Activated CD8-positive, alpha-beta T cell treated with anti-CD3 and anti-CD28 coated beads for 36 hours (primary cell): Measurements from ENCODE around the gene ANKH. TPM values are rescaled to one million over a fixed set of nuclear protein-coding genes. Genes with fewer than 3 reads are reported as not detected.

ENCODE experiments used
- ATAC-seq: fragments of 200-7000 bp; cut with Tn5 transposase; one replicate; pipeline ENCODE4 v1.10.0; 2021; ENCODE audit warnings: mild to moderate bottlenecking, moderate library complexity
- CTCF ChIA-PET: fragments of 350-600 bp; sonication (Branson Sonifier 250); formaldehyde crosslinking; loops from one replicate; lab custom pipeline; 2021; ENCODE audit warnings: antibody characterized with exemption; lab: Charles Lee
- POLR2A ChIA-PET: fragments of 350-600 bp; sonication (Branson Sonifier 250); formaldehyde crosslinking; loops from one replicate; lab custom pipeline; 2021; ENCODE audit warnings: antibody characterized with exemption; lab: Charles Lee
- DNase-seq: peaks from one replicate; pipeline ENCODE4 v3.0.0-alpha.2; 2020
- H3K27ac Mint-ChIP-seq: one replicate; pipeline ENCODE4 v1.8.0; 2021; ENCODE audit warnings: mild to moderate bottlenecking, mixed read lengths
- H3K27me3 Mint-ChIP-seq: one replicate; pipeline ENCODE4 v1.8.0; 2021; ENCODE audit warnings: mixed read lengths
- H3K36me3 Mint-ChIP-seq: one replicate; pipeline ENCODE4 v1.8.0; 2021; ENCODE audit warnings: low read depth, mixed read lengths
- H3K4me1 Mint-ChIP-seq: one replicate; pipeline ENCODE4 v1.8.0; 2021; ENCODE audit warnings: low read depth, mixed read lengths
- H3K4me3 Mint-ChIP-seq: one replicate; pipeline ENCODE4 v1.8.0; 2021; ENCODE audit warnings: mild to moderate bottlenecking, moderate library complexity, mixed read lengths
- H3K9me3 Mint-ChIP-seq: one replicate; pipeline ENCODE4 v1.8.0; 2021; ENCODE audit warnings: mixed read lengths
- CTCF ChIP-seq: fragments of 200-600 bp; IDR thresholded peaks from one replicate; pipeline ENCODE4 v1.8.0; 2022; ENCODE audit warnings: antibody characterized with exemption, mild to moderate bottlenecking
- intact Hi-C: fragments of 100-400 bp; cut with micrococcal nuclease; formaldehyde crosslinking; loops from one replicate; pipeline ENCODE4 v1.10.0; 2022
- total RNA-seq, 2 experiments: library from RNA; stranded (reverse); gene quantifications; one replicate each; pipeline ENCODE4 v1.2.3, GENCODE V29; 2021

The ANKH gene
- total RNA-seq, 2 experiments from 2014 or later: 85.4 to 87.2 TPM

DNA sequence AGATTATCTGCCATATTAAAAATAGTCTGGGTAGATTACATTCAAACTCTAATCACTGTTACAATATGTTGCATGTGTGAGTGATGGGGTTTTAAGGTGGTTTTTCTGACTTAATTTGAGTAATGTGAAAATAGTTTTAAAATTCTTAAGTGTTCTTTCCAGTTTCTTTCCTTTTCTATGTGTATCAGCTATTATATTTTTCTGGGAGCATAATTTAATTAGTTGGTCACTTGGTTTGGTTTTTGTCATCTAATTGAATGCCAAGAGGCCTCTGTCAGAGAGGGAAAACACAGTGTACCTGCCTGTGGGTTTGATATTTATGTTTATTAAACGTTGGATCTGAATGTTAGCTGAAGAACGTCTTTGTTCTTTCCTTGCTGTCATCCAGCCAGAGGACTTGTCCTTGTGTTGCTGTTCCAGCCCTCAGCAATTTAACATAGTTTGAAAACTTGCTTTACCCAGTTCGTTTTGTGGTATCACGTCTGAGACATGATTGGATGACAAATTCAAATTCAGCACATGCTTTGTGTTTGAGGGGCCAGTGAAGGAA, 187.6 kb downstream of the ANKH start:
- intact Hi-C loops: no loop called here
- no peak overlapping the region for H3K4me3 Mint-ChIP-seq
- H3K27ac Mint-ChIP-seq: peak overlapping the region; percentile 14
- DNase-seq (no peak), ATAC-seq (no peak)
- no peaks in the 10 kb centered on the region for H3K9me3 Mint-ChIP-seq
- H3K4me1 Mint-ChIP-seq: peaks cover 24% of the 10 kb centered on the region
- ChIA-PET POLR2A (interaction anchor here (0.6 to 1.8 kb wide), 5 partner anchors 9 to 22 kb away, joined by 3 to 4 read pairs (median 3); no protein-coding TSS in a partner anchor), CTCF (interaction anchor here (0.8 to 4.2 kb wide), 11 partner anchors 8 to 319 kb away, joined by 3 to 32 read pairs (median 8); no protein-coding TSS in a partner anchor)
- TF ChIP-seq CTCF: no peak
- H3K27me3 Mint-ChIP-seq: no peaks in the 10 kb centered on the region
- H3K36me3 Mint-ChIP-seq: peaks cover 67% of the 10 kb centered on the region

GRCh38 chr5:14681236-14681752, 190.3 kb downstream of the ANKH start:
- Mint-ChIP-seq H3K4me1 (peaks cover 35% of the 10 kb centered on the region), H3K27ac (peak overlapping the region; percentile 53), H3K36me3 (peaks cover 61% of the 10 kb centered on the region), H3K27me3 (no peaks in the 10 kb centered on the region), H3K9me3 (no peaks in the 10 kb centered on the region), H3K4me3 (no peak overlapping the region)
- ChIA-PET POLR2A (interaction anchor here (1.0 kb wide), 1 partner anchor 17 kb away, joined by 5 read pairs; no protein-coding TSS in a partner anchor), CTCF (interaction anchor here (1.0 kb wide), 2 partner anchors 15 to 27 kb away, joined by 3 read pairs; no protein-coding TSS in a partner anchor)
- intact Hi-C loops: no loop called here
- no peak for TF ChIP-seq CTCF
- ATAC-seq (no peak), DNase-seq (no peak)

DNA sequence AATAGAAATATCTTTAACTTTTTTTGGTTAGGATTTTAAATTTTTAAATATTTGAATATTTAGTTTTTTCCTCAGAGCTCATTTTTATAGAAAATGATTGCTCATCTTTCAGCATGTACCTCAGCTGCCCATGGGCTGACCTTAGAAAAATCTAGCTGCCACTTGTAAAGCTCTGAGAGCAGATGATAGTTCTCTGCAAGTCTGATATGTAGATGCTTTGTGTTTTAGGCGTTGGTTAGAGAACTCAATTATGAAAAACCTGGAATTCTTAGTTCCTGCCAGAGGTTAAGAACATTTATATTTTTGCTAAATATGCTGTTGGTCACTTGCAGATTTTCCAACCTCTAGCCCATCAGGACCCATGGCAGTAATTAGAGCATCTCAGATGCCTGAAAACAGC, 192.0 kb downstream of the ANKH start:
- peaks cover 62% of the 10 kb centered on the region for H3K36me3 Mint-ChIP-seq
- no peak for ATAC-seq
- no peaks in the 10 kb centered on the region for H3K27me3 Mint-ChIP-seq
- peaks cover 40% of the 10 kb centered on the region for H3K4me1 Mint-ChIP-seq
- no peak overlapping the region for H3K27ac Mint-ChIP-seq
- no peak for TF ChIP-seq CTCF
- intact Hi-C loops: no loop called here
- H3K9me3 Mint-ChIP-seq: no peaks in the 10 kb centered on the region
- no peak overlapping the region for H3K4me3 Mint-ChIP-seq
- DNase-seq: no peak
- ChIA-PET CTCF (no interaction called here), POLR2A (interaction anchor here (1.1 kb wide), 1 partner anchor 10 kb away, joined by 3 read pairs; no protein-coding TSS in a partner anchor)

GRCh38 chr5:14678773-14679334, 192.7 kb downstream of the ANKH start:
- no peak for DNase-seq
- CTCF ChIA-PET: no interaction called here
- H3K27me3 Mint-ChIP-seq: no peaks in the 10 kb centered on the region
- peak overlapping the region; percentile 68 for H3K27ac Mint-ChIP-seq
- H3K4me3 Mint-ChIP-seq: no peak overlapping the region
- peaks cover 47% of the 10 kb centered on the region for H3K4me1 Mint-ChIP-seq
- no peak for ATAC-seq
- peaks cover 66% of the 10 kb centered on the region for H3K36me3 Mint-ChIP-seq
- POLR2A ChIA-PET: interaction anchor here (1.1 kb wide), 1 partner anchor 9 kb away, joined by 3 read pairs; no protein-coding TSS in a partner anchor
- H3K9me3 Mint-ChIP-seq: no peaks in the 10 kb centered on the region
- no peak for TF ChIP-seq CTCF
- intact Hi-C loops: no loop called here

DNA sequence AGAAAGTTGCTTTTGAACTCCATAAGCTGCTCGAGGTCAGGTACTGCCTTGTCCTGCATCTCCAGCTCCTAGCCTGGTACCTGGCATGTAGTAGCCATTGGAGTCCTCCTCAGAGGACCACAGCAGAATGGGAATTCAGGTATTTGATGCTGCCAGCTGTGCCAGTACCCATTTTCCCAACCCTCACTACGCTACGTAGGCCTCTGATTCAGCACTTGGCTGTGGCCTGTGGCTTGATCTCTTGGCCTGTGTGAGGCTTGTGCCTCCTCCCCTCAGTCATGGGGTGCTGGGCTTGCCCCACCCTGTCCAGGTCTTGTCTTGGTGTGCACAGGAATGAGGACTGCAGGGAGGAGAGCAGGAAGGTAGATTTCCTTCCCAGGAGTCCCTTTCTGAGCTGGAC, 195.3 kb downstream of the ANKH start:
- no peak for TF ChIP-seq CTCF
- H3K27ac Mint-ChIP-seq: peak overlapping the region; percentile 90
- H3K4me3 Mint-ChIP-seq: peak overlapping the region; percentile 50
- no peaks in the 10 kb centered on the region for H3K9me3 Mint-ChIP-seq
- H3K4me1 Mint-ChIP-seq: peaks cover 71% of the 10 kb centered on the region
- ChIA-PET POLR2A (interaction anchor here (0.7 to 2.1 kb wide), 6 partner anchors 9 to 31 kb away, joined by 3 to 11 read pairs (median 4); partner anchors contain the start of gene OTULIN), CTCF (interaction anchor here (0.6 to 3.7 kb wide), 5 partner anchors 8 to 265 kb away, joined by 3 to 32 read pairs (median 5); no protein-coding TSS in a partner anchor)
- intact Hi-C loops: no loop called here
- ATAC-seq: peak; percentile 76
- no peaks in the 10 kb centered on the region for H3K27me3 Mint-ChIP-seq
- H3K36me3 Mint-ChIP-seq: peaks cover 61% of the 10 kb centered on the region
- DNase-seq: peak; percentile 57
